WTC11 (cell line): Measurements from ENCODE around the gene GPR176. TPM values are rescaled to one million over a fixed set of nuclear protein-coding genes. Genes with fewer than 3 reads are reported as not detected.

Experiments
- ATAC-seq: fragments of 200-7000 bp; cut with Tn5 transposase; 2 replicates; pipeline ENCODE4 v1.10.0; 2021; ENCODE audit warnings: mild to moderate bottlenecking, moderate library complexity
- CTCF ChIA-PET: fragments of 300-600 bp; sonication (Branson Sonifier 250); formaldehyde crosslinking; loops from one replicate; lab custom pipeline; 2021; ENCODE audit warnings: antibody characterized with exemption; lab: Charles Lee
- POLR2A ChIA-PET: fragments of 350-600 bp; sonication (Branson Sonifier 250); formaldehyde crosslinking; loops from one replicate; lab custom pipeline; 2021; ENCODE audit warnings: antibody characterized with exemption; lab: Charles Lee
- DNase-seq: peaks from one replicate; pipeline ENCODE4 v3.0.0; 2021; ENCODE audit warnings: low spot score
- H3K27ac Mint-ChIP-seq: 2 replicates; pipeline ENCODE4 v1.8.0; 2021; ENCODE audit warnings: mixed read lengths
- H3K27me3 Mint-ChIP-seq: 2 replicates; pipeline ENCODE4 v1.8.0; 2021; ENCODE audit warnings: low read depth, mild to moderate bottlenecking, moderate library complexity, mixed read lengths
- H3K36me3 Mint-ChIP-seq: 2 replicates; pipeline ENCODE4 v1.8.0; 2021; ENCODE audit warnings: mixed read lengths
- H3K4me1 Mint-ChIP-seq: 2 replicates; pipeline ENCODE4 v1.8.0; 2022; ENCODE audit warnings: mixed read lengths
- H3K4me3 Mint-ChIP-seq: 2 replicates; pipeline ENCODE4 v1.8.0; 2021; ENCODE audit warnings: mild to moderate bottlenecking, moderate library complexity, mixed read lengths
- H3K9me3 Mint-ChIP-seq: 2 replicates; pipeline ENCODE4 v1.8.0; 2021; ENCODE audit warnings: mixed read lengths
- ATF2 ChIP-seq: sonication (generic); formaldehyde crosslinking; IDR thresholded peaks from 2 replicates; pipeline ENCODE4 v1.8.1; 2022; ENCODE audit warnings: low read depth, missing genetic modification reagents, borderline replicate concordance
- CTCF ChIP-seq: fragments of 200-600 bp; IDR thresholded peaks from 2 replicates; pipeline ENCODE4 v1.8.0; 2022; ENCODE audit warnings: antibody characterized with exemption
- EMX1 ChIP-seq: fragments of 250-450 bp; sonication (Bioruptor Pico); IDR thresholded peaks from 2 replicates; pipeline ENCODE4 v1.8.0; 2021; ENCODE audit warnings: mild to moderate bottlenecking
- ESRRA ChIP-seq: sonication (generic); formaldehyde crosslinking; IDR thresholded peaks from 2 replicates; pipeline ENCODE4 v1.8.1; 2022; ENCODE audit warnings: mild to moderate bottlenecking, missing genetic modification reagents, borderline replicate concordance
- HMGXB4 ChIP-seq: sonication (generic); formaldehyde crosslinking; IDR thresholded peaks from 2 replicates; pipeline ENCODE4 v1.8.1; 2023; ENCODE audit warnings: mild to moderate bottlenecking, moderate library complexity, missing genetic modification reagents
- NFYB ChIP-seq: sonication (generic); formaldehyde crosslinking; conservative IDR thresholded peaks from 2 replicates; pipeline ENCODE4 v1.8.0; 2022; ENCODE audit warnings: low read depth, missing genetic modification reagents
- RELA ChIP-seq: sonication (generic); formaldehyde crosslinking; IDR thresholded peaks from 2 replicates; pipeline ENCODE4 v1.8.1; 2022; ENCODE audit warnings: missing genetic modification reagents, mild to moderate bottlenecking, borderline replicate concordance
- RORB ChIP-seq: fragments of 250-450 bp; sonication (Bioruptor Pico); IDR thresholded peaks from 2 replicates; pipeline ENCODE4 v1.9.0; 2021; ENCODE audit warnings: mild to moderate bottlenecking
- SMAD3 ChIP-seq: sonication (generic); formaldehyde crosslinking; IDR thresholded peaks from 2 replicates; pipeline ENCODE4 v1.8.0; 2022; ENCODE audit warnings: missing genetic modification reagents, mild to moderate bottlenecking, borderline replicate concordance
- ZBTB21 ChIP-seq: sonication (generic); formaldehyde crosslinking; IDR thresholded peaks from 2 replicates; pipeline ENCODE4 v1.8.1; 2023; ENCODE audit warnings: mild to moderate bottlenecking, missing genetic modification reagents, borderline replicate concordance
- ZNF121 ChIP-seq: sonication (generic); formaldehyde crosslinking; IDR thresholded peaks from 2 replicates; pipeline ENCODE4 v1.8.0; 2023; ENCODE audit warnings: missing genetic modification reagents
- ZNF317 ChIP-seq: sonication (generic); formaldehyde crosslinking; IDR thresholded peaks from 2 replicates; pipeline ENCODE4 v1.8.1; 2023; ENCODE audit warnings: low read depth, mild to moderate bottlenecking, moderate library complexity, missing genetic modification reagents, borderline replicate concordance
- total RNA-seq: library from RNA; stranded (reverse); gene quantifications from 3 replicates; pipeline ENCODE4 v1.2.3, GENCODE V29; 2021
- TF ChIP-seq, protein P1 (sequence below): fragments of 250-450 bp; sonication (Bioruptor Pico); IDR thresholded peaks from 2 replicates; pipeline ENCODE4 v1.9.0; 2021; ENCODE audit warnings: mild to moderate bottlenecking
- TF ChIP-seq, protein P2 (sequence below): sonication (generic); formaldehyde crosslinking; IDR thresholded peaks from 2 replicates; pipeline ENCODE4 v1.8.1; 2022; ENCODE audit warnings: missing genetic modification reagents, borderline replicate concordance
- TF ChIP-seq, protein P3 (sequence below): sonication (generic); formaldehyde crosslinking; IDR thresholded peaks from 2 replicates; pipeline ENCODE4 v1.8.1; 2023; ENCODE audit warnings: mild to moderate bottlenecking, missing genetic modification reagents, moderate library complexity

Gene GPR176
- total RNA-seq, 1 experiment from 2014 or later = 117 TPM

- peak; percentile 85 for ATAC-seq
- Mint-ChIP-seq H3K9me3 (no peaks in the 10 kb centered on the region), H3K4me1 (peaks cover 32% of the 10 kb centered on the region)
- CTCF ChIA-PET = no interaction called here
- TF ChIP-seq ZNF121 (CRISPR knock-in tag) (peak; percentile 93), EMX1 (no peak), ATF2 (CRISPR knock-in tag) (no peak), CTCF (peak; percentile 65)
- TF ChIP-seq, protein P1, sequence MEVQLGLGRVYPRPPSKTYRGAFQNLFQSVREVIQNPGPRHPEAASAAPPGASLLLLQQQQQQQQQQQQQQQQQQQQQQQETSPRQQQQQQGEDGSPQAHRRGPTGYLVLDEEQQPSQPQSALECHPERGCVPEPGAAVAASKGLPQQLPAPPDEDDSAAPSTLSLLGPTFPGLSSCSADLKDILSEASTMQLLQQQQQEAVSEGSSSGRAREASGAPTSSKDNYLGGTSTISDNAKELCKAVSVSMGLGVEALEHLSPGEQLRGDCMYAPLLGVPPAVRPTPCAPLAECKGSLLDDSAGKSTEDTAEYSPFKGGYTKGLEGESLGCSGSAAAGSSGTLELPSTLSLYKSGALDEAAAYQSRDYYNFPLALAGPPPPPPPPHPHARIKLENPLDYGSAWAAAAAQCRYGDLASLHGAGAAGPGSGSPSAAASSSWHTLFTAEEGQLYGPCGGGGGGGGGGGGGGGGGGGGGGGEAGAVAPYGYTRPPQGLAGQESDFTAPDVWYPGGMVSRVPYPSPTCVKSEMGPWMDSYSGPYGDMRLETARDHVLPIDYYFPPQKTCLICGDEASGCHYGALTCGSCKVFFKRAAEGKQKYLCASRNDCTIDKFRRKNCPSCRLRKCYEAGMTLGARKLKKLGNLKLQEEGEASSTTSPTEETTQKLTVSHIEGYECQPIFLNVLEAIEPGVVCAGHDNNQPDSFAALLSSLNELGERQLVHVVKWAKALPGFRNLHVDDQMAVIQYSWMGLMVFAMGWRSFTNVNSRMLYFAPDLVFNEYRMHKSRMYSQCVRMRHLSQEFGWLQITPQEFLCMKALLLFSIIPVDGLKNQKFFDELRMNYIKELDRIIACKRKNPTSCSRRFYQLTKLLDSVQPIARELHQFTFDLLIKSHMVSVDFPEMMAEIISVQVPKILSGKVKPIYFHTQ (CRISPR knock-in tag) = no peak
- TF ChIP-seq, all 79 proteins: peak for 2
- Mint-ChIP-seq H3K27ac (no peak overlapping the region; the same call in 1 of the 2 replicates), H3K4me3 (no peak overlapping the region), H3K36me3 (peaks cover 33% of the 10 kb centered on the region), H3K27me3 (no peaks in the 10 kb centered on the region)
- peak; percentile 49 for DNase-seq
- POLR2A ChIA-PET = no interaction called here
Measured at GRCh38 chr15:39801641-39802309, 118.3 kb downstream of the GPR176 start.

- Mint-ChIP-seq H3K27ac (peak overlapping the region; percentile 67), H3K9me3 (no peaks in the 10 kb centered on the region), H3K36me3 (peaks cover 29% of the 10 kb centered on the region), H3K4me1 (peaks cover 38% of the 10 kb centered on the region), H3K4me3 (no peak overlapping the region), H3K27me3 (no peaks in the 10 kb centered on the region)
- no peak for TF ChIP-seq NFYB
- TF ChIP-seq ESRRA = no peak
- TF ChIP-seq HMGXB4 (CRISPR knock-in tag) = no peak
- DNase-seq = no peak
- ChIA-PET CTCF (interaction anchor here (0.9 to 1.8 kb wide), 2 partner anchors 42 to 125 kb away, joined by 5 read pairs; no protein-coding TSS in a partner anchor), POLR2A (interaction anchor here (1.0 kb wide), 1 partner anchor 89 kb away, joined by 3 read pairs; no protein-coding TSS in a partner anchor)
- no peak for ATAC-seq
Measured at GRCh38 chr15:39799552-39800011, 120.5 kb downstream of the GPR176 start.

- TF ChIP-seq NFYB = no peak
- TF ChIP-seq RELA = no peak
- TF ChIP-seq, protein P2, sequence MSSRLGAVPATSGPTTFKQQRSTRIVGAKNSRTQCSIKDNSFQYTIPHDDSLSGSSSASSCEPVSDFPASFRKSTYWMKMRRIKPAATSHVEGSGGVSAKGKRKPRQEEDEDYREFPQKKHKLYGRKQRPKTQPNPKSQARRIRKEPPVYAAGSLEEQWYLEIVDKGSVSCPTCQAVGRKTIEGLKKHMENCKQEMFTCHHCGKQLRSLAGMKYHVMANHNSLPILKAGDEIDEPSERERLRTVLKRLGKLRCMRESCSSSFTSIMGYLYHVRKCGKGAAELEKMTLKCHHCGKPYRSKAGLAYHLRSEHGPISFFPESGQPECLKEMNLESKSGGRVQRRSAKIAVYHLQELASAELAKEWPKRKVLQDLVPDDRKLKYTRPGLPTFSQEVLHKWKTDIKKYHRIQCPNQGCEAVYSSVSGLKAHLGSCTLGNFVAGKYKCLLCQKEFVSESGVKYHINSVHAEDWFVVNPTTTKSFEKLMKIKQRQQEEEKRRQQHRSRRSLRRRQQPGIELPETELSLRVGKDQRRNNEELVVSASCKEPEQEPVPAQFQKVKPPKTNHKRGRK (CRISPR knock-in tag) = no peak
- TF ChIP-seq ZNF317 (CRISPR knock-in tag) = no peak
- TF ChIP-seq, protein P3, sequence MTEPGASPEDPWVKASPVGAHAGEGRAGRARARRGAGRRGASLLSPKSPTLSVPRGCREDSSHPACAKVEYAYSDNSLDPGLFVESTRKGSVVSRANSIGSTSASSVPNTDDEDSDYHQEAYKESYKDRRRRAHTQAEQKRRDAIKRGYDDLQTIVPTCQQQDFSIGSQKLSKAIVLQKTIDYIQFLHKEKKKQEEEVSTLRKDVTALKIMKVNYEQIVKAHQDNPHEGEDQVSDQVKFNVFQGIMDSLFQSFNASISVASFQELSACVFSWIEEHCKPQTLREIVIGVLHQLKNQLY (CRISPR knock-in tag) = no peak
- TF ChIP-seq SMAD3 (CRISPR knock-in tag) = no peak
- no peak for TF ChIP-seq ZBTB21 (CRISPR knock-in tag)
- TF ChIP-seq EMX1 = no peak
- no peak for TF ChIP-seq RORB (CRISPR knock-in tag)
- no peak overlapping the region for H3K27ac Mint-ChIP-seq
- no peaks in the 10 kb centered on the region for H3K9me3 Mint-ChIP-seq
- POLR2A ChIA-PET = no interaction called here
- no peak overlapping the region for H3K4me3 Mint-ChIP-seq
- ATAC-seq (no peak), DNase-seq (no peak)
- CTCF ChIA-PET = interaction anchor here (1.2 to 2.9 kb wide), 3 partner anchors 10 to 232 kb away, joined by 4 to 12 read pairs (median 5); no protein-coding TSS in a partner anchor
- H3K36me3 Mint-ChIP-seq = peaks cover 29% of the 10 kb centered on the region
- H3K27me3 Mint-ChIP-seq = no peaks in the 10 kb centered on the region
- H3K4me1 Mint-ChIP-seq = peaks cover 30% of the 10 kb centered on the region
Measured at GRCh38 chr15:39798382-39798781, 121.7 kb downstream of the GPR176 start.
